ENCODE data around the gene OR1N2. TPM values are rescaled to one million over a fixed set of nuclear protein-coding genes. Genes with fewer than 3 reads are reported as not detected.
"Not testable (repeated sequence)": the region's sequence is repeated elsewhere in the genome, so short reads cannot be mapped to it uniquely, and the experiment has no call there.

The OR1N2 gene
- total RNA-seq: not detected
- long read RNA-seq: 0 reads

DNA sequence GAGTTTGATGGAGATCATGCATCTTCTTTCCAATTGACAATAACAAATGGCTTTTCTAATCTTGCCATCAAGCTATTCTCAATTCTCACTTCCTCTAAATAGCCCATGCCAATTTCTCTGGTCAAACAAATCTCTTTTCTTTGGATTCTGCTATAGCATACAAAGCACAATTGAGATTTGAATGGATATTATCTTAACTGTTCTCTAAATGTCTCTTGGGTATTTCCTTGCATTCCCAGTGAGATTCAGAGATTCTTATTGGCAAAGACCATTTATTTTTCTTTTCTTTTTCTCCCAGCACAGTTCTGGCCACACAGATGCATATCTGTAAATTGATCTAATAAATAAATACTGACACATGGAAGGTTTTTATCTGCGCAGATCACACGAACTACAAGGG is at the start of gene OR1N2:
OR1N2 (plus strand) TSS at position 301 of the 400 bp plus-strand sequence. CDS start 100 bp downstream, outside the sequence.
- DNase-seq (ENCODE audit: low spot score): no peak

DNA sequence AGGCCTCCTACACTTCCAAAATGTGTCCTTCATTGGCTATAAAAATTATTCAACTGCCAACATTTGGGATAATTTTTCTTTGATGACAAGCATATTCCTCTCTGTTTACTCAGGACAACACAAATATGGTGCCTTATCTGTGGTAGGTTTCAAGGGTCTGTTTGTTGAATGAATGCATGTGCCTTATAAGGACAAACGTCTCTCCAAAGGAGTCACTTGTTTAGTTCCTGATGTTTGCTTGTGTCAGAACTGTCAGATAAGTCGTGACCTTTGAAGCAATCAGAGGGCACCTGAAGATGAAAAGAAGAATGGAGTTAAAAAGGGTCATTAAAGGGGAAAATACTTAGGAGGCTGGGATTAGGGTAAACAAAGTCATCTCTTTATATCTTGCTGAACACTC is 45.9 kb upstream of the OR1N2 start:
- intact Hi-C loops (cut with DNase I): no loop called here
- DNase-seq (ENCODE audit: low spot score): no peak

More for the DNA sequence above, at the start of gene OR1N2:
- intact Hi-C loops (cut with DNase I): no loop called here

DNA sequence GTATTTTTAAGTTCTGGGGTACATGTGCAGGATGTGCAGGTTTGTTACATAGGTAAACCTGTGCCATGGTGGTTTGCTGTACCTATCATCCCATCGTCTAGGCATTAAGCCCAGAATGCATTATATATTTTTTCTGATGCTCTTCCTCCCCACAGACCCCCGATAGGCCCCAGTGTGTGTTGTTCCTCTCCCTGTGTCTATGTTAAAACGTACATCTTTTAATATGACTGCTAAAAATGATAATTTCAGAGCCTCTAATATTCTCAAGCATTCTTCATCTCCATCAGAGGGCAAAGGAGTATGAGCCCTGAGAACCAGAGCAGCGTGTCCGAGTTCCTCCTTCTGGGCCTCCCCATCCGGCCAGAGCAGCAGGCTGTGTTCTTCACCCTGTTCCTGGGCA is 42.4 kb upstream of the OR1N2 start, which contains the start of gene OR1J2:
OR1J2 (plus strand) TSS at position 301 of the 400 bp plus-strand sequence; CDS start at position 301, 0 bp downstream.
- no peak for DNase-seq (ENCODE audit: low spot score)
- intact Hi-C loops (cut with DNase I): no loop called here

DNA sequence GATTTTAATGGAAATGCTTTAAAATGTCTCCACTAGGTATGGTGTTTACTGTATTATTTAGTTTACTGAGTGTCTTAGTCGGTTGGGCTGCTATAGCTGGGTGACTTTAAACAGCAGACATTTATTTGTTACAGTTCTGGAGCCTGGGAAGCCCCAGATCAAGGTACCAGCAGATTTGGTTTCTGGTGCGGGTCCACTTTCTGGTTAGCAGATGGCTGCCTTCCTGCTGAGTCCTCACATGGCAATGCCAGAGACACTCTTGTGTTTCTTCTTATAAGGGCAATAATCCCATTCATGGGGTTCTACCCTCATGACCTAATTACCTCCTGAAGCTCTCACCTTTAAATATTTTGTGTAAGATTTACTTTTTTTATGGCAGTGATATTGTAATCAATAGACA is 34.7 kb upstream of the OR1N2 start:
- DNase-seq (ENCODE audit: low spot score): no peak
- intact Hi-C loops (cut with DNase I): no loop called here

DNA sequence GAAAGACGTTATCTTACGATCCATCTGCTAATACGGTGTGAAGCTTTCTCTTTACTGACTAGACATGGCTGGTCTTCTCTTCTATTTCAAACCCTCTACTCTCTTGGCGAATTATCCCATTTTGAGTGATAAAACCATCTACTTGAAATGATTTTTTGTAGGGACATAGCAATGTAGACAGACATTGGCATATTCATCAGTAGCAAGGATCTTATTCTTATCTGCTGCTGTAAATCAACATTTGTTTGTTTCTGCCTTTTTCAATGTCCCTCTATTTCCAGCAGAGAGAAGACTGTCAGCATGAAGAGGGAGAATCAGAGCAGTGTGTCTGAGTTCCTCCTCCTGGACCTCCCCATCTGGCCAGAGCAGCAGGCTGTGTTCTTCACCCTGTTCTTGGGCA is 34.1 kb upstream of the OR1N2 start, which contains the start of gene OR1J4:
OR1J4 (plus strand) TSS at position 301 of the 400 bp plus-strand sequence; CDS start at position 301, 0 bp downstream.
- DNase-seq (ENCODE audit: low spot score): no peak
- intact Hi-C loops (cut with DNase I): no loop called here

GRCh38 chr9:122519376-122519775 is 33.5 kb upstream of the OR1N2 start:
- intact Hi-C loops (cut with DNase I): no loop called here

GRCh38 chr9:122526602-122527001 is 26.3 kb upstream of the OR1N2 start:
- intact Hi-C loops (cut with DNase I): no loop called here
- no peak for DNase-seq (ENCODE audit: low spot score)

More at GRCh38 chr9:122519376-122519775, 33.5 kb upstream of the OR1N2 start:
- DNase-seq (ENCODE audit: low spot score): no peak

- DNase-seq (ENCODE audit: low spot score): no peak
- intact Hi-C loops (cut with DNase I): no loop called here
Observed at GRCh38 chr9:122527193-122527592, 25.7 kb upstream of the OR1N2 start, which contains the start of gene OR1N1. OR1N1 (minus strand) TSS chr9:122527293; CDS start chr9:122527293, 0 bp downstream.

DNA sequence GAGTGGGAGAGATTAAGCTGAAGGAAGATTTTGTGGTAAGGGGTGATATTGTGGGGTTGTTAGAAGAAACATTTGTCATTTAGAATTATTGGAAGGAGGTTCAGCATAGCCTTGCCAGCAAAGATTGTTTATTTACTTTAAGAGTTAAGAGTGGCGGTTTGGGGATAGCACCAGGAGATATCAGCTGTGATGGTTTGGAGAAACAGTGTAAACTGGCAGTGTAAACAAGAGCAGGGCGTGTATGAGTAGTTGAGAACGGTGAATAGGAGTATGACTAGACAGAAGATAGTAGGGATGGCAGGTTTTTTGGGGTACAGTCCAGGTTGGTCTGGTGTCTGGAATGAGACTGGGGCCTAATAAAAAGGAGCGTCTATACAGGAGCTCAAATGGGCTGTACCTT is 21.8 kb upstream of the OR1N2 start:
- intact Hi-C loops (cut with DNase I); DNase-seq (ENCODE audit: low spot score): not testable (repeated sequence)

GRCh38 chr9:122536134-122536533 is 16.8 kb upstream of the OR1N2 start:
- DNase-seq (ENCODE audit: low spot score): no peak
- intact Hi-C loops (cut with DNase I): no loop called here

DNA sequence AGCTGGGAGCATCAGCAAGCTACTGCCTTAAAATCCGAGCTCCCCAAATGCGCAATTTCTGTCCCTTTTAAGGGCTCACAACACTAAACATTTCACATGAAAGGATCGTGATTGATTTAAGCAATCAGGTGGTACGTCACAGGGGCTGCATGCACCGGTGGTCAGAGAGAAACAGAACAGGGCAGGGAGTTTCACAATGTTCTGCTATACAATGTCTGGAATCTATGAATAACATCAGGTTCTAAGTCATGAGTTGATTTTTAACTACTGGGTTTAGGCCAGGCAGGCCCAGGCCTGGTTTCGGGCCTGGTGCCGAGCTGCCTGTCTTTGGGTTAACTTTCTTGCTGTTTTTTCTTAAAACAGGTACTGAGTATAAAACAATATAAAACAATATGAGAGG is 15.8 kb upstream of the OR1N2 start:
- intact Hi-C loops (cut with DNase I); DNase-seq (ENCODE audit: low spot score): not testable (repeated sequence)

- intact Hi-C loops (cut with DNase I): no loop called here
- no peak for DNase-seq (ENCODE audit: low spot score)
Observed at GRCh38 chr9:122538757-122539156, 14.2 kb upstream of the OR1N2 start.

GRCh38 chr9:122546196-122546595 is 6.7 kb upstream of the OR1N2 start:
- intact Hi-C loops (cut with DNase I): no loop called here
- no peak for DNase-seq (ENCODE audit: low spot score)

- no peak for DNase-seq (ENCODE audit: low spot score)
- intact Hi-C loops (cut with DNase I): no loop called here
Observed at GRCh38 chr9:122551371-122551770, 1.5 kb upstream of the OR1N2 start.

DNA sequence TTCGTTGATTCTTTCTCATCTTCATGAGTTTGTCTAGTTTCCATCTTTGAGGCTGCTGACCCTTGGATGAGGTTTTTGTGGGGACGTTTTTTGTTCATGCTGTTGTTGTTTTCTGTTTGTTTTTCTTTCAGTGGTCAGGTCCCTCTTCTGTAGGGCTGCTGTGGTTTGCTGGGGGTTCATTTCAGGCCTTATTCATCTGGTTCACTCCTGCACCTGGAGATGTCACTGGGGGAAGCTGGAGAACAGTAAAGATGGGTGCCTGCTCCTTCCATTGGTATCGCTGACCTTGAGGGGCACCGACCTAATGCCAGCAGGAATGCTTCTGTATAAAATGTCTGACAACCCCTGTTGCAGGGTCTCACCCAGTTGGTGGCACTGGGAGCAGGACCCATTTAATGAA is 8.5 kb downstream of the OR1N2 start:
- no peak for DNase-seq (ENCODE audit: low spot score)
- intact Hi-C loops (cut with DNase I): no loop called here

GRCh38 chr9:122562134-122562760 is 9.3 kb downstream of the OR1N2 start:
- intact Hi-C loops (cut with DNase I): no loop called here
- DNase-seq (ENCODE audit: low spot score): no peak

DNA sequence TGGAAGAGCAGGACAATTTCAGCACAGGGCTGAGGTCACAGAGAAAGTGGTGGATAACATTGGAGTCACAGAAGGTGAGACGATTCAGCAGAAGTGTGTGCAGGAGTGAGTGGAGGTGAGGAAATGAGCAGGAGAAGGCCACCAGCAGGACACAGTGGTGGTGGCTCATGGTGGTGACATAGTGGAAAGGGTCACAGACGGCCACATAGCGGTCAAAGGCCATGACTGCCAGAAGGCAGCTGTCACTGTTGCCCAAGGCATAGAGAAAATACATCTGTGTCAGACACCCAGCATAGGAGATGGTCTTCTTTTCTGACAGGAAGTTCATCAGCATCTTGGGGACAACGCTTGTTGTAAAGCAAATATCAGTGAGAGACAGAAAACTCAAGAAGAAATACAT is 15.0 kb downstream of the OR1N2 start:
- intact Hi-C loops (cut with DNase I): no loop called here
- no peak for DNase-seq (ENCODE audit: low spot score)

GRCh38 chr9:122572456-122572855 is 19.5 kb downstream of the OR1N2 start:
- intact Hi-C loops (cut with DNase I): no loop called here
- no peak for DNase-seq (ENCODE audit: low spot score)

DNA sequence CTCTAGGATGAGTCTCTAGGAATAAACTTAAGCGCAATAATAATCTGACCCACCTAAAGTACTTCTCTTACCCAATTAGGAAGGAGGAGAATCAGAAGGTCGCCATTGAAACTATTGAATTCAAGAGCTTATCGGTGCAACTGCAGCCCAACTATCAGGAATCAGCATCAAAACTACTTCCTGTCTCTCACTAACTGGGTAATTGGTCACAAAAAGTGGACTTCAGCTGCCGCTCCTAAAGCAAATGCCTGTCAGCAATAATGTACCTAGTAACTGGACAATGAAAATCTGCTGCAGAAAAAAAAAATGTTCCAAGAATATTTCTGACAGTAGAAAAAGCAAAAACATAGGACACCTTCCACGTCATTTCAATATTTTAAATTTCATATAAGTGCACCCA is 27.0 kb downstream of the OR1N2 start:
- intact Hi-C loops (cut with DNase I): no loop called here
- no peak for DNase-seq (ENCODE audit: low spot score)

DNA sequence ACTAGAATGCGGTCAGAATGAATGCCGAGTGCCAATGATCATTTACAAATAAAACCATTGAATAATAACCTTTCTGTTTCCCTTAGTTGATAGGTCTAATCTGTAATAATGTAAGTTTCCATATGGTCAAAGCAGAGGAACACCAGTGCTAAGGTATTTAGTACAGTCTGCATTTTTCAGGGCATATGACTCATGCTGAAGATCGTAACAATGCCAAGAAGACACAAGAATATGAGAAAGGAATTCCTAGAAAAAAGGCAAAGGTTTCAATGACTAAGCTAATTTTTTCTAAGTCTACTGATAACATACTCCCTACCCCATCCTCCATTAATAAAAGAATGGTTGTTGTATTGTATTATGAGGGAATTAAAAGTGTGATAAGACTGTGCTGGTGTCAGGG is 27.4 kb downstream of the OR1N2 start:
- DNase-seq (ENCODE audit: low spot score): no peak
- intact Hi-C loops (cut with DNase I): no loop called here

DNA sequence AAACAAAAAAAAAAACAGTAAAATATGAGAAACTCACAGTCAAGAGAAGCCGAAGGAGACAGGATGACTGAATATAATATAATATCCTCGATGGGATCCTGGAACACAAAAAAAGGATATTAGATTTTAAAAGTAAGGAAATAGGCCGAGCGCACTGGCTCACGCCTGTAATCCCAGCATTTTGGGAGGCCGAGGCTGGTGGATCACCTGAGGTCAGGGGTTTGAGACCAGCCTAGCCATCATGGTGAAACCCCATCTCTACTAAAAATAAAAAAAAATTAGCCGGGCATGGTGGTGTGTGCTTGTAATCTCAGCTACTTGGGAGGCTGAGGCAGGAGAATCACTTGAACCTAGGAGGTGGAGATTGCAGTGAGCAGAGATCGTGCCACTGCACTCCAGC is 30.4 kb downstream of the OR1N2 start, which contains the start of gene OR1L8:
OR1L8 (minus strand) TSS at position 101 of the 400 bp plus-strand sequence. CDS start 14,907 bp downstream, outside the sequence.
- DNase-seq (ENCODE audit: low spot score); intact Hi-C loops (cut with DNase I): not testable (repeated sequence)
